GM21381 (cell line): ENCODE results near the gene DIPK1C.

Experiments used
- ATAC-seq: cut with Tn5 transposase; IDR thresholded peaks from one replicate; pipeline ENCODE4 v1.9.1; 2021; ENCODE audit warnings: mild to moderate bottlenecking, moderate library complexity; ENCODE audit not compliant: unreplicated experiment

DIPK1C gene

GRCh38 chr18:74395006-74395405, 62.1 kb downstream of the DIPK1C start:
- ATAC-seq = no peak

GRCh38 chr18:74392323-74392722, 64.8 kb downstream of the DIPK1C start:
- no peak for ATAC-seq

DNA sequence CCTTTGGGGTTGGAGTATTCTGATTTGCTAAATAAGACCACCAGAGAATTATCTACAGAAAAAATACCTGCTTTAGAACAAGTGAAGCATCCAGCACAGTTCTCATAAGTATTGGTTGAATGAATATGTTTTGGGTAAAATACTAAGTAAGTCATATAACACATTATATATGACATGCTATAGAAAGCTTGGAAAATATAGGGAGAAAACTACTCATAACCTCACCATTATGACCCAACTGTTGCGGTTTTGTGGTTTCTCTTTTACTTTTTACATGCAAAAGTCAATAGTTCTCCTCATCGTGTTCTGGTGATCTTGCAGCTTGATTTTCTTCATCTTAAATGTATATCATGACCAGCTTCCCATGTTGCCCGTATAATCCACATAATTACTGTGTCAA, 66.2 kb downstream of the DIPK1C start:
- no peak for ATAC-seq

DNA sequence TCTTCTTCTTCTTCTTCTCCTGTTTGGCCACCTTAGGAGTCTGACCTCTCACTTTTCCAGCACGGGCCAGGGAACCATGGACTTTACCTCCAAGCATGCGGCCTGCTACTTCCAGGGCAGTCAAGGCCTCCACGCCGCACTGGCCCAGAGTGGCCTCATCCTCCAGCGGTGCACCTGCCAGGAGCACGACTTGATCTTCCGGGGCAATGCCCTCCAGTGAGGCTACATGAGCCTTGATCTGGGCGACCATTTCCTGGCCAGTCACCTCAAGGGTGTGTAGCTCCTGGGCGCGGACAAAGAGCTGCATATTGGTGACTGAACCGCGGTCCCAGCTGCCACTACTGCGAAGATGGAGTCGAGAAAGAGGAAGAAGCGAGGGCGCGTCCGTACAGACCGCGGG, 67.1 kb downstream of the DIPK1C start:
- ATAC-seq = no peak

DNA sequence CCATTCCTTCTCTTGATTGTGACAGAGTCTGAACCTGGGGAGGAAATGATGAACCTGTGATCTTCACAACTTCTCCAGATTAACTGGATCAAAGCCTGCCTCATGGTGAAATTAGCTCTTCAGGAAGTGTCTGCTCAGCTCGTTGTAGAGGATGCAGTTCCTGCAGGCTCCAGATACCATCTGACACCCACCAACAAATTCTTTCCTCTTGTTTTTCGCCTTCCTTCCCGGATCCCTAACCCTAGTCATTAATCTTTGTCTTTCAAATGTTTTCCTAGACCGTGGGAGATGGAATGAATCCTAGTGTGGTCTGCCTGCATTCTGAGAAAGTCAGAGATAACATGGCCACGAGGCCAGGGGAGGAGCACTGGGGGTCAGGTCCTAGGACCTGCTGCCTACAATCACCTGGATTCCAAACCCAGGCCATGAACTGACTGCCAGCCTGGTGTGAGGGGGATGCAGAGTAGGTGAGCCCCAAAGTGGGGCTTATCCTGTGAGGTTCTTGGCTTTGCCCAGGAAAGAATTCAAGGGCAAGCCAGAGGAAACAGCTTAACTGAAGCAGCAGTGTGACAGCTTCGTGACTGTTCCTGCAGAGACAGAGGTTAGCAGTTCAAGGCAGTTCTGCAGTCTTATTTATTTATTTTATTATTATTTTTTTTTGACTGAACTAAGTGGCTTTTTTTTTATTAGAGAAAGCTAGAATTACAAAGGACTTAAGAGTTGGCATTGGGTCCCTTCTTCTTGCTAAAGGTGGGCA, 67.8 kb downstream of the DIPK1C start:
- no peak for ATAC-seq

GRCh38 chr18:74388227-74388626, 68.9 kb downstream of the DIPK1C start:
- ATAC-seq = no peak

- ATAC-seq = no peak
These were observed 69.7 kb downstream of the DIPK1C start for GRCh38 chr18:74387383-74387782.
